ENCODE data around the gene DNHD1. TPM values are rescaled to one million over a fixed set of nuclear protein-coding genes. Genes with fewer than 3 reads are reported as not detected.

DNHD1 gene
- total and polyA plus RNA-seq, 2 of the 4 experiments (the other 2 are of a cell fraction), result 1.8 to 3.6 TPM

GRCh38 chr11:6542727-6543126 is 45.6 kb downstream of the DNHD1 start:
- Histone ChIP-seq H2AK9ac (replicated peaks; ENCODE audit: low read depth, low read length, poor library complexity) (no peak overlapping the region), H4K8ac (ENCODE audit: low read depth in 2 of 2, low read length in 2 of 2) (no peak overlapping the region), H3K18ac (ENCODE audit: low read depth, low read length) (no peak overlapping the region), H2BK15ac (ENCODE audit: low read depth, low read length) (no peak overlapping the region), H3K56ac (ENCODE audit: extremely low read depth, insufficient read depth, low read length) (no peak overlapping the region), H4K20me1 (ENCODE audit: insufficient read depth, low read length) (no peaks in the 10 kb centered on the region), H3K14ac (replicated peaks; ENCODE audit: low read depth, low read length) (no peak overlapping the region), H3K4me2 (ENCODE audit: low read depth, low read length) (no peak overlapping the region), H3K9me1 (ENCODE audit: insufficient read depth, low read length) (peaks cover 3% of the 10 kb centered on the region; the same call in 1 of the 2 replicates), H3K36me3 (ENCODE audit: control insufficient read depth, insufficient read depth, low read length) (0 out of 2 replicates have a peak, but pooled peaks cover 4% of the 10 kb centered on the region), H3K9ac (ENCODE audit: low read depth, low read length) (no peak overlapping the region), H3K4me1 (ENCODE audit: control insufficient read depth, insufficient read depth, low read length) (no peaks in the 10 kb centered on the region), H3K79me1 (ENCODE audit: low read depth in 1 of 2, low read length in 2 of 2) (no peaks in the 10 kb centered on the region), H4K5ac (ENCODE audit: low read depth, low read length) (no peak overlapping the region), H2BK120ac (ENCODE audit: low read depth, low read length) (no peak overlapping the region), H3K27ac (ENCODE audit: insufficient read depth, low read length) (no peak overlapping the region), H2AK5ac (ENCODE audit: low read depth, low read length) (no peak overlapping the region), H4K91ac (ENCODE audit: insufficient read depth, low read depth, low read length) (no peak overlapping the region), H2BK5ac (ENCODE audit: low read depth, low read length, poor library complexity, severe bottlenecking) (no peak overlapping the region), H2AFZ (replicated peaks; ENCODE audit: low read length, poor library complexity) (no peak overlapping the region), H3K4me3 (ENCODE audit: insufficient read depth, low read depth, low read length) (no peak overlapping the region), H3K27me3 (ENCODE audit: control insufficient read depth, insufficient read depth, low read length) (no peaks in the 10 kb centered on the region), H3K23ac (ENCODE audit: low read depth, low read length) (no peak overlapping the region), H3K9me3 (ENCODE audit: control insufficient read depth, insufficient read depth, low read length) (no peaks in the 10 kb centered on the region), H3K4ac (ENCODE audit: low read depth, low read length) (no peak overlapping the region), H2BK20ac (ENCODE audit: low read depth, low read length) (no peak overlapping the region)
- WGBS, 2 experiments (ENCODE audit: extremely low coverage in 2 of 2, insufficient read length in 1 of 2), result no CpG with 5 or more reads among the region's 2 CpGs
- dilution Hi-C loops (cut with HindIII; ENCODE audit: low sequenced_read_pairs, unreplicated experiment), result no loop called here
- no peak for TF ChIP-seq CHD1 (IDR thresholded peaks at IDR 0.05; ENCODE audit: low read depth, low read length)
- in situ Hi-C loops (cut with MboI; ENCODE audit: low sequenced_read_pairs), result no loop called here
- no peak for DNase-seq
- POLR2A ChIA-PET (ENCODE audit: unreplicated experiment), result no interaction called here
- BruUV-seq (replicated peaks), result no TSS peak
- no peak for ATAC-seq (ENCODE audit: low read depth)
- intact Hi-C loops (cut with micrococcal nuclease), result loop anchor here (5.0 kb wide), 1 partner anchor 50 kb away; no protein-coding TSS in a partner anchor
- CTCF ChIA-PET, result no interaction called here
